Epithelial cell of prostate (primary cell): ENCODE results near the gene SLC17A7.
"Not testable (repeated sequence)": the region's sequence is repeated elsewhere in the genome, so short reads cannot be mapped to it uniquely, and the experiment has no call there.

Experiments
- DNase-seq: peaks from one replicate; pipeline ENCODE4 v3.0.0-alpha.2; 2011; ENCODE audit warnings: low read depth, low spot score
- H3K27ac ChIP-seq: fragments of 450-650 bp; 2 replicates; pipeline ENCODE4 v1.5.1; 2017; ENCODE audit warnings: mild to moderate bottlenecking

SLC17A7 gene

GRCh38 chr19:49447485-49448431 lies 6.4 kb upstream of the SLC17A7 start:
- DNase-seq: no peak
- no peak overlapping the region for H3K27ac ChIP-seq

GRCh38 chr19:49445997-49446396 lies 4.7 kb upstream of the SLC17A7 start:
- DNase-seq: no peak
- no peak overlapping the region for H3K27ac ChIP-seq

- not testable (repeated sequence) for H3K27ac ChIP-seq
Observed at GRCh38 chr19:49444100-49444700, 2.9 kb upstream of the SLC17A7 start.

GRCh38 chr19:49443366-49444099 lies 2.2 kb upstream of the SLC17A7 start:
- H3K27ac ChIP-seq: peak overlapping the region; percentile 20

More at GRCh38 chr19:49444100-49444700, 2.9 kb upstream of the SLC17A7 start:
- DNase-seq: not testable (repeated sequence)

GRCh38 chr19:49442771-49443365 lies 1.5 kb upstream of the SLC17A7 start:
- peak overlapping the region; percentile 20 for H3K27ac ChIP-seq
- DNase-seq: peak; percentile 20

More at GRCh38 chr19:49443366-49444099, 2.2 kb upstream of the SLC17A7 start:
- DNase-seq: peak; percentile 49

- H3K27ac ChIP-seq: no peak overlapping the region
- DNase-seq: no peak
Observed at GRCh38 chr19:49442354-49442753, 1.0 kb upstream of the SLC17A7 start.

- no peak overlapping the region for H3K27ac ChIP-seq
- no peak for DNase-seq
Observed at GRCh38 chr19:49441960-49442350, 628 bp upstream of the SLC17A7 start.

GRCh38 chr19:49440439-49441209 lies 703 bp downstream of the SLC17A7 start:
- no peak overlapping the region for H3K27ac ChIP-seq
- DNase-seq: no peak

- no peak overlapping the region for H3K27ac ChIP-seq
- DNase-seq: no peak
Observed at GRCh38 chr19:49439836-49440235, 1.5 kb downstream of the SLC17A7 start.

GRCh38 chr19:49438261-49438660 lies 3.1 kb downstream of the SLC17A7 start:
- DNase-seq: no peak
- H3K27ac ChIP-seq: no peak overlapping the region

GRCh38 chr19:49437231-49437630 lies 4.1 kb downstream of the SLC17A7 start:
- no peak for DNase-seq
- no peak overlapping the region for H3K27ac ChIP-seq

GRCh38 chr19:49436381-49437017 lies 4.8 kb downstream of the SLC17A7 start:
- no peak for DNase-seq
- no peak overlapping the region for H3K27ac ChIP-seq

GRCh38 chr19:49435670-49436069 lies 5.7 kb downstream of the SLC17A7 start:
- no peak for DNase-seq
- H3K27ac ChIP-seq: no peak overlapping the region

GRCh38 chr19:49434907-49435583 lies 6.3 kb downstream of the SLC17A7 start:
- no peak overlapping the region for H3K27ac ChIP-seq
- no peak for DNase-seq

GRCh38 chr19:49433240-49433901 lies 8.0 kb downstream of the SLC17A7 start:
- no peak for DNase-seq

GRCh38 chr19:49432141-49433073 lies 8.9 kb downstream of the SLC17A7 start:
- no peak overlapping the region for H3K27ac ChIP-seq
- no peak for DNase-seq

More at GRCh38 chr19:49433240-49433901, 8.0 kb downstream of the SLC17A7 start:
- H3K27ac ChIP-seq: no peak overlapping the region

GRCh38 chr19:49431330-49431749 lies 10.0 kb downstream of the SLC17A7 start:
- no peak overlapping the region for H3K27ac ChIP-seq
- DNase-seq: no peak
